Neural cell (in vitro differentiated cells): ENCODE data around the gene ESYT3. TPM values are rescaled to one million over a fixed set of nuclear protein-coding genes. Genes with fewer than 3 reads are reported as not detected.
"Not testable (repeated sequence)": the region's sequence is repeated elsewhere in the genome, so short reads cannot be mapped to it uniquely, and the experiment has no call there.

ENCODE experiments used
- H2AFZ ChIP-seq: fragments of 200-600, 300-800 bp; sonication (generic), shearing (Covaris generic); 2 replicates; pipeline ENCODE4 v1.6.0; 2014; ENCODE audit warnings: low read depth, mild to moderate bottlenecking, antibody characterized with exemption, low read length, moderate library complexity
- H3F3A ChIP-seq: fragments of 200-600 bp; shearing (Covaris generic); 2 replicates; pipeline ENCODE4 v1.6.1; 2016; ENCODE audit warnings: mild to moderate bottlenecking, moderate library complexity, mixed read lengths, antibody characterized with exemption, low read length; ENCODE audit not compliant: insufficient read depth, poor library complexity, severe bottlenecking
- H3K27ac ChIP-seq: fragments of 200-600, 300-800 bp; sonication (generic), shearing (Covaris generic); 2 replicates; pipeline ENCODE4 v1.5.1; 2014; ENCODE audit warnings: mild to moderate bottlenecking, low read length, moderate library complexity
- H3K27me3 ChIP-seq: fragments of 300-800, 200-600 bp; sonication (generic), shearing (Covaris generic); 2 replicates; pipeline ENCODE4 v1.6.0; 2014; ENCODE audit warnings: mild to moderate bottlenecking, low read depth, low read length, moderate library complexity; ENCODE audit not compliant: insufficient read depth
- H3K36me3 ChIP-seq: fragments of 300-800, 200-600 bp; sonication (generic), shearing (Covaris generic); 2 replicates; pipeline ENCODE4 v1.5.1; 2014; ENCODE audit warnings: mild to moderate bottlenecking, antibody characterized with exemption, low read length, moderate library complexity; ENCODE audit not compliant: insufficient read depth
- H3K4me2 ChIP-seq: fragments of 300-800, 200-600 bp; sonication (generic), shearing (Covaris generic); 2 replicates; pipeline ENCODE4 v1.6.0; 2014; ENCODE audit warnings: mild to moderate bottlenecking, low read length
- H3K4me3 ChIP-seq: fragments of 300-800, 200-600 bp; sonication (generic), shearing (Covaris generic); 2 replicates; pipeline ENCODE4 v1.5.1; 2014; ENCODE audit warnings: mild to moderate bottlenecking, low read length, moderate library complexity
- H3K79me2 ChIP-seq: fragments of 200-600 bp; shearing (Covaris generic); replicated peaks from 2 replicates; pipeline ENCODE4 v1.6.0; 2014; ENCODE audit warnings: mild to moderate bottlenecking, low read length, moderate library complexity; ENCODE audit not compliant: insufficient read depth
- H3K9ac ChIP-seq: fragments of 300-800, 200-600 bp; sonication (generic), shearing (Covaris generic); 2 replicates; pipeline ENCODE4 v1.6.1; 2016; ENCODE audit warnings: mild to moderate bottlenecking, low read length, mixed read lengths
- H3K9me2 ChIP-seq: fragments of 200-600 bp; shearing (Covaris generic); 2 replicates; pipeline ENCODE4 v1.6.1; 2016; ENCODE audit warnings: mild to moderate bottlenecking, low read length, mixed read lengths; ENCODE audit not compliant: insufficient read depth
- H3K9me3 ChIP-seq: fragments of 200-600, 300-800 bp; sonication (generic), shearing (Covaris generic); 2 replicates; pipeline ENCODE4 v1.6.1; 2016; ENCODE audit warnings: mild to moderate bottlenecking, mixed run types, low read length, moderate library complexity, mixed read lengths
- H4K20me1 ChIP-seq: fragments of 200-600 bp; shearing (Covaris generic); 2 replicates; pipeline ENCODE4 v1.6.1; 2016; ENCODE audit warnings: mild to moderate bottlenecking, mixed run types; ENCODE audit not compliant: insufficient read depth
- EP300 ChIP-seq: fragments of 450-650 bp; conservative IDR thresholded peaks from 2 replicates; pipeline ENCODE4 v1.6.1; 2014; ENCODE audit warnings: antibody characterized with exemption, mild to moderate bottlenecking, moderate library complexity; ENCODE audit not compliant: poor library complexity, severe bottlenecking
- EZH2 ChIP-seq: fragments of 200-600, 300-800 bp; shearing (Covaris generic), sonication (generic); IDR thresholded peaks from 2 replicates; pipeline ENCODE4 v1.6.1; 2014; ENCODE audit warnings: antibody characterized with exemption, low read length, borderline replicate concordance, mild to moderate bottlenecking; ENCODE audit not compliant: insufficient read depth, poor library complexity, severe bottlenecking
- MXI1 ChIP-seq: fragments of 450-650 bp; conservative IDR thresholded peaks from 2 replicates; pipeline ENCODE4 v1.6.1; 2014; ENCODE audit warnings: antibody characterized with exemption, mild to moderate bottlenecking; ENCODE audit not compliant: poor library complexity, severe bottlenecking
- POLR2AphosphoS5 ChIP-seq: IDR thresholded peaks from 2 replicates; pipeline ENCODE4 v1.6.1; 2012
- RAD21 ChIP-seq: fragments of 450-650 bp; conservative IDR thresholded peaks from 2 replicates; pipeline ENCODE4 v1.6.1; 2014; ENCODE audit warnings: antibody characterized with exemption, mild to moderate bottlenecking, moderate library complexity
- REST ChIP-seq: IDR thresholded peaks from 2 replicates; pipeline ENCODE4 v1.6.1; 2012; ENCODE audit warnings: borderline replicate concordance
- SMC3 ChIP-seq: fragments of 450-650 bp; conservative IDR thresholded peaks from 2 replicates; pipeline ENCODE4 v1.6.1; 2014; ENCODE audit warnings: antibody characterized with exemption, mild to moderate bottlenecking, moderate library complexity; ENCODE audit not compliant: poor library complexity
- TAF1 ChIP-seq: IDR thresholded peaks from 2 replicates; pipeline ENCODE4 v1.6.1; 2012; ENCODE audit warnings: low read depth
- polyA plus RNA-seq: library from polyadenylated mRNA; depleted of rRNA; stranded (reverse); fragments of >200 nt; gene quantifications from 2 replicates; pipeline ENCODE4 v1.2.3, GENCODE V29; 2014
- TF ChIP-seq, protein P1 (sequence below): fragments of 450-650 bp; IDR thresholded peaks from 2 replicates; pipeline ENCODE4 v1.5.1; 2014; ENCODE audit warnings: antibody characterized with exemption, mild to moderate bottlenecking, moderate library complexity; ENCODE audit not compliant: poor library complexity, severe bottlenecking

The ESYT3 gene
- polyA plus RNA-seq, 1 donor from 2014 or later: 0.33 TPM

GRCh38 chr3:138511945-138512344, 77.5 kb downstream of the ESYT3 start:
- no peak overlapping the region for H3K9ac ChIP-seq
- no peaks in the 10 kb centered on the region for H3F3A ChIP-seq
- no peaks in the 10 kb centered on the region for H3K27me3 ChIP-seq
- no peaks in the 10 kb centered on the region for H3K36me3 ChIP-seq
- H3K4me2 ChIP-seq: no peak overlapping the region
- no peaks in the 10 kb centered on the region for H3K9me2 ChIP-seq
- no peaks in the 10 kb centered on the region for H3K9me3 ChIP-seq
- H3K4me3 ChIP-seq: no peak overlapping the region
- H2AFZ ChIP-seq: no peak overlapping the region
- TF ChIP-seq RAD21 (no peak), EZH2 (no peak), TAF1 (no peak), MXI1 (no peak), POLR2AphosphoS5 (no peak), EP300 (no peak), REST (no peak), SMC3 (no peak)
- TF ChIP-seq, protein P1, sequence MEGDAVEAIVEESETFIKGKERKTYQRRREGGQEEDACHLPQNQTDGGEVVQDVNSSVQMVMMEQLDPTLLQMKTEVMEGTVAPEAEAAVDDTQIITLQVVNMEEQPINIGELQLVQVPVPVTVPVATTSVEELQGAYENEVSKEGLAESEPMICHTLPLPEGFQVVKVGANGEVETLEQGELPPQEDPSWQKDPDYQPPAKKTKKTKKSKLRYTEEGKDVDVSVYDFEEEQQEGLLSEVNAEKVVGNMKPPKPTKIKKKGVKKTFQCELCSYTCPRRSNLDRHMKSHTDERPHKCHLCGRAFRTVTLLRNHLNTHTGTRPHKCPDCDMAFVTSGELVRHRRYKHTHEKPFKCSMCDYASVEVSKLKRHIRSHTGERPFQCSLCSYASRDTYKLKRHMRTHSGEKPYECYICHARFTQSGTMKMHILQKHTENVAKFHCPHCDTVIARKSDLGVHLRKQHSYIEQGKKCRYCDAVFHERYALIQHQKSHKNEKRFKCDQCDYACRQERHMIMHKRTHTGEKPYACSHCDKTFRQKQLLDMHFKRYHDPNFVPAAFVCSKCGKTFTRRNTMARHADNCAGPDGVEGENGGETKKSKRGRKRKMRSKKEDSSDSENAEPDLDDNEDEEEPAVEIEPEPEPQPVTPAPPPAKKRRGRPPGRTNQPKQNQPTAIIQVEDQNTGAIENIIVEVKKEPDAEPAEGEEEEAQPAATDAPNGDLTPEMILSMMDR: no peak
- no peaks in the 10 kb centered on the region for H4K20me1 ChIP-seq
- H3K79me2 ChIP-seq: no peaks in the 10 kb centered on the region
- H3K27ac ChIP-seq: no peak overlapping the region

DNA sequence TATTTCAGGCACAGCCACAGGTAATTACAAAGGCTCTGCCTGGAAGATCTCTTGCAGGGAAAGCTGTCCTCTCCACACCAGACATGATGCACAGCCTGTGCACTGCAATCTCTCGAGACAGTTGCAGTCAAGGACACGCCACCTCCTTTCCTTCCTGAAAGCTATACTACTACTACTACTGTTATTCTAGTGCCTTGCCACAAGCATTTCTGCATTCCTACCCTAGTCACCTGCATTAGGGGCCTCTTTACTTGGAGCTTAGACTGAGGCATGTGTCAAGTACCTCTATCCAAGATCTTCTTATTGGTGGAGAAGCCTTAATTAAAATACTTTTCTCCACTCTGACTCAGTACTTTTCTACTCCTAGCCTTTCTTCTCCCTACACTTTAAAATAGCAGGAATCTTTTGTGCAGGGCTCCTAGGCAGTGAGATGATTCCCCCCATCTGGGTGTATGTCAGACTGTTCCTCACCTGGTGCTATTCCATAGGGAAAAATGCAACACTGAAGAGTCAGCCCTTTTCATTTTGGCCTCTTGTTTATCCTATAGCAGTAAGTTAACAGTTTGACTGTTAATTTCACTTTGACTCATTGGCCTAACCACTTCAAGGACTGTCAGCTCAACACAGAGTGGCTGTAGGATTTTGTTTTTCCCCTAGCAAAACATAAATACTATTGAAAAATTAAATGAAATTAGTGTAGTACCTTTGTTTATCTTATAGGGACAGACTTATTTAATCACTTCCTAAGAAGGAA, 78.9 kb downstream of the ESYT3 start:
- H3K4me3 ChIP-seq: no peak overlapping the region
- H3K9ac ChIP-seq: no peak overlapping the region
- no peak for TF ChIP-seq EP300
- TF ChIP-seq RAD21: no peak
- no peak for TF ChIP-seq POLR2AphosphoS5
- TF ChIP-seq, protein P1: no peak
- TF ChIP-seq EZH2: no peak
- TF ChIP-seq TAF1: no peak
- TF ChIP-seq REST: no peak
- TF ChIP-seq SMC3: no peak
- TF ChIP-seq MXI1: no peak
- H3K79me2 ChIP-seq: no peaks in the 10 kb centered on the region
- no peaks in the 10 kb centered on the region for H3K36me3 ChIP-seq
- no peak overlapping the region for H3K27ac ChIP-seq
- no peaks in the 10 kb centered on the region for H3K27me3 ChIP-seq
- no peaks in the 10 kb centered on the region for H4K20me1 ChIP-seq
- no peak overlapping the region for H2AFZ ChIP-seq
- no peaks in the 10 kb centered on the region for H3F3A ChIP-seq
- H3K4me2 ChIP-seq: no peak overlapping the region
- no peaks in the 10 kb centered on the region for H3K9me3 ChIP-seq
- no peaks in the 10 kb centered on the region for H3K9me2 ChIP-seq

- not testable (repeated sequence) for H3K4me3 ChIP-seq, H3K36me3 ChIP-seq, H3K79me2 ChIP-seq, H3K9me2 ChIP-seq, H3K9me3 ChIP-seq, H3F3A ChIP-seq, H2AFZ ChIP-seq, H3K27ac ChIP-seq, H3K27me3 ChIP-seq, H3K9ac ChIP-seq, H4K20me1 ChIP-seq, H3K4me2 ChIP-seq
Measured at GRCh38 chr3:138521445-138521844, 87.0 kb downstream of the ESYT3 start.
